NCI-H774 (cell line): ENCODE results near the gene IGSF9B.
"Not testable (repeated sequence)": the region's sequence is repeated elsewhere in the genome, so short reads cannot be mapped to it uniquely, and the experiment has no call there.

Experiments used
- DNase-seq: peaks from one replicate; lab custom pipeline; 2025; lab: John Stamatoyannopoulos, UW

The IGSF9B gene

GRCh38 chr11:133956650-133957633, at the start of gene IGSF9B:
Gene IGSF9B (minus strand): TSS chr11:133956968. CDS start chr11:133956754, 214 bp downstream.
- peak; percentile 91 for DNase-seq

GRCh38 chr11:134004496-134005172, 47.9 kb upstream of the IGSF9B start:
- no peak for DNase-seq

- DNase-seq = no peak
Observed at GRCh38 chr11:134003792-134004495, 47.2 kb upstream of the IGSF9B start.

- not testable (repeated sequence) for DNase-seq
Observed at GRCh38 chr11:134002819-134003218, 46.1 kb upstream of the IGSF9B start.

- not testable (repeated sequence) for DNase-seq
Observed at GRCh38 chr11:134002338-134002737, 45.6 kb upstream of the IGSF9B start.

GRCh38 chr11:134001596-134001995, 44.8 kb upstream of the IGSF9B start:
- DNase-seq = no peak

GRCh38 chr11:134001088-134001487, 44.3 kb upstream of the IGSF9B start:
- DNase-seq = no peak

GRCh38 chr11:133999355-133999754, 42.6 kb upstream of the IGSF9B start:
- DNase-seq = no peak

GRCh38 chr11:133997554-133997953, 40.8 kb upstream of the IGSF9B start:
- DNase-seq = no peak

- no peak for DNase-seq
Observed at GRCh38 chr11:133996671-133997070, 39.9 kb upstream of the IGSF9B start.

- no peak for DNase-seq
Observed at GRCh38 chr11:133995066-133995465, 38.3 kb upstream of the IGSF9B start.

GRCh38 chr11:133993921-133994320, 37.2 kb upstream of the IGSF9B start:
- DNase-seq = no peak

GRCh38 chr11:133993107-133993506, 36.3 kb upstream of the IGSF9B start:
- no peak for DNase-seq

- DNase-seq = no peak
Observed at GRCh38 chr11:133992121-133992520, 35.4 kb upstream of the IGSF9B start.

- no peak for DNase-seq
Observed at GRCh38 chr11:133991101-133991500, 34.3 kb upstream of the IGSF9B start.

- DNase-seq = no peak
Observed at GRCh38 chr11:133990501-133990900, 33.7 kb upstream of the IGSF9B start.

- DNase-seq = no peak
Observed at GRCh38 chr11:133988686-133989410, 32.1 kb upstream of the IGSF9B start.

- no peak for DNase-seq
Observed at GRCh38 chr11:133987171-133987570, 30.4 kb upstream of the IGSF9B start.

GRCh38 chr11:133985981-133986944, 29.5 kb upstream of the IGSF9B start:
- DNase-seq = no peak

GRCh38 chr11:133984828-133985227, 28.1 kb upstream of the IGSF9B start:
- DNase-seq = no peak
